ENCODE measurements around the gene ACTL7A.

Gene ACTL7A

DNA sequence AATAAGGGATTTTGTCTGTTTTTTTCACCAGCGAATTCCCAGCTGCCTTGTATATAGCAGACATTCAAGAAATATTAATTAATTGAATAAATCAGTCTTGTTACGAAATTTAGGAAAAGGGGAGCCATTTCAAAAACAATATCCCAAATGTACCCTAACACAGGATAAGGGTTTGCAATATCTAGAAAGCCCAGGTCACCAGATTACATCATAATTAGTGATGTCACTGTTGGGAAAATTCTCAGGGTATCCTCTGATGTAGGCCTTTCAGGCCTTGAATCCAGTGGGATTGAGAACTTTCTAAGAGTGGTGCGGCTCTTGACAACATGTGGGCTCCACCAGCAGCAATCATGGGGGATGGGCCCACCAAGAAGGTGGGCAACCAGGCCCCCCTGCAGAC lies at the start of gene ACTL7A:
Gene ACTL7A, plus strand, starts transcription at position 270 of the 400 bp plus-strand sequence. Its CDS starts 57 bp downstream, at position 327.
- POLR2A ChIA-PET, result no interaction called here
- DNase-seq (ENCODE audit: extremely low spot score), result no peak
- CTCF ChIA-PET, result no interaction called here
- TF ChIP-seq SUZ12 (IDR thresholded peaks at IDR 0.05) (no peak), PKNOX1 (IDR thresholded peaks at IDR 0.05) (no peak), SP1 (IDR thresholded peaks at IDR 0.05) (no peak), L3MBTL2 (conservative IDR thresholded peaks at IDR 0.05) (no peak), BHLHE40 (IDR thresholded peaks at IDR 0.05; ENCODE audit: borderline replicate concordance) (no peak), ELF4 (IDR thresholded peaks at IDR 0.05) (no peak)

DNA sequence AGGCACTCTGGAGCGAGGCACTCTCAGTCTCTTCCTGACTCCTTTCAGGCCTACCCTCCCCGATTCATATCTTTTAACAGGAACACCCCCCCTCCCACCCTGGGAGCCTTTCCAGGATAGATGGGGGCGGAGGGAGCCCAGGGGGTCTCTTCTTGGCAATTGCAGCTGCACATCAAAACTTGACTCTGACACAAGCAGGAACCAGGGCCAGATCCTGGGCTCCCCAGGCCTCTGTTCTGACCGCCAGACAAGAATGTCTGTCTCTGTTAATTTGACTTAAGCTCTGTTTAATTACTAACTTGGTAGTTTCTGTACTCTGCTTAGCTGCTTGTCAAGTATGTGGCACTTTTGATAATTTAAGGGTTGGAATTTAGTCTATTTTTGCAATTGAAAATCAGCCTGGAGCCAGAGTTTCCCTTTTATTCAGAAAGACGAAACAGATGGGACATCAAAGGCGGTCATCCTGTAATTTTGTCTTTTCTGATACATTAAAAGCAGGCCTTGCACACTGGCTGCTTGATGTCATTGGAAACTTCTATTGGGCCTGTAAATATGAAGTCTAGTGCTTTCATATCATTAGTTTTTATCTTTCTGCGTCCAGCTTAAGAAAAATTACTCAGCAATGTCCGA lies 49.6 kb upstream of the ACTL7A start:
- CTCF ChIA-PET, result interaction anchor here (0.7 kb wide), 1 partner anchor 109 kb away, joined by 3 read pairs; no protein-coding TSS in a partner anchor
- POLR2A ChIA-PET, result no interaction called here
- no peak for DNase-seq (ENCODE audit: extremely low spot score)
- no peak for TF ChIP-seq SUZ12 (IDR thresholded peaks at IDR 0.05)

- ChIA-PET CTCF (interaction anchor here (0.5 to 0.6 kb wide), 2 partner anchors 12 to 1048 kb away, joined by 3 to 7 read pairs; no protein-coding TSS in a partner anchor), POLR2A (no interaction called here)
- TF ChIP-seq ELF4 (IDR thresholded peaks at IDR 0.05), result no peak
- no peak for TF ChIP-seq SP1 (IDR thresholded peaks at IDR 0.05)
- no peak for TF ChIP-seq HDGF (IDR thresholded peaks at IDR 0.05; ENCODE audit: borderline replicate concordance)
- TF ChIP-seq FOXK2 (IDR thresholded peaks at IDR 0.05), result no peak
- TF ChIP-seq ARNT (IDR thresholded peaks at IDR 0.05), result no peak
- DNase-seq (ENCODE audit: extremely low spot score), result no peak
These were observed 48.0 kb upstream of the ACTL7A start for GRCh38 chr9:108813951-108814601.

GRCh38 chr9:108815156-108815555 lies 46.9 kb upstream of the ACTL7A start:
- no peak for DNase-seq (ENCODE audit: extremely low spot score)
- TF ChIP-seq FOXA1 (IDR thresholded peaks at IDR 0.05) (no peak), ARNT (IDR thresholded peaks at IDR 0.05) (no peak), L3MBTL2 (conservative IDR thresholded peaks at IDR 0.05) (no peak), LEF1 (IDR thresholded peaks at IDR 0.05; ENCODE audit: borderline replicate concordance) (no peak), CTBP1 (IDR thresholded peaks at IDR 0.05; ENCODE audit: borderline replicate concordance) (no peak), SP1 (IDR thresholded peaks at IDR 0.05) (no peak), SUZ12 (IDR thresholded peaks at IDR 0.05) (no peak)
- ChIA-PET POLR2A (no interaction called here), CTCF (no interaction called here)

GRCh38 chr9:108816037-108816436 lies 46.0 kb upstream of the ACTL7A start:
- TF ChIP-seq LEF1 (IDR thresholded peaks at IDR 0.05; ENCODE audit: borderline replicate concordance) (no peak), L3MBTL2 (conservative IDR thresholded peaks at IDR 0.05) (no peak), ARNT (IDR thresholded peaks at IDR 0.05) (no peak), NFRKB (IDR thresholded peaks at IDR 0.05) (no peak), ELF4 (IDR thresholded peaks at IDR 0.05) (no peak), PKNOX1 (IDR thresholded peaks at IDR 0.05) (no peak), SUZ12 (IDR thresholded peaks at IDR 0.05) (no peak), FOXM1 (IDR thresholded peaks at IDR 0.05; ENCODE audit: borderline replicate concordance) (no peak), FOXA1 (IDR thresholded peaks at IDR 0.05) (no peak), HDGF (IDR thresholded peaks at IDR 0.05; ENCODE audit: borderline replicate concordance) (no peak), ZNF384 (IDR thresholded peaks at IDR 0.05) (no peak), SP1 (IDR thresholded peaks at IDR 0.05) (no peak), CTBP1 (IDR thresholded peaks at IDR 0.05; ENCODE audit: borderline replicate concordance) (no peak), BHLHE40 (IDR thresholded peaks at IDR 0.05; ENCODE audit: borderline replicate concordance) (no peak), FOXK2 (IDR thresholded peaks at IDR 0.05) (no peak), TARDBP (IDR thresholded peaks at IDR 0.05) (no peak)
- ChIA-PET CTCF (interaction anchor here (0.7 kb wide), 1 partner anchor 233 kb away, joined by 6 read pairs; no protein-coding TSS in a partner anchor), POLR2A (no interaction called here)
- no peak for DNase-seq (ENCODE audit: extremely low spot score)

DNA sequence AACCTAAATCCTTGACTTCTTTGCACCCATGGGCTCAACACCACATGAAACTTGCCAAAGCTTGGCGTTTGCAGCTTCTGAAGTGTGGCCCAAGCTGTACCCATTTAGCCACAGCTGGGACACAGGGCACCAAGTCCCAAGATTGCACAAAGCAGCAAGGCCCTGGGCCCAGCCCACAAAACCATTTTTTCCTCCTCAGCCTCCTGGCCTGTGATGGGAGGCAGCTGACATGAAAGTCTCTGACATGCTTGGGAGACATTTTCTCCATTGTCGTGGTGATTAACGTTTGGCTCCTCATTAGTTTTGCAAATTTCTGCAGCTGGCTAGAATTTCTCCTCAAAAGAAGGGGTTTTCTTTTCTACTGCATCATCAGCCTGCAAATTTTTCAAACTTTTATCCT lies 38.2 kb upstream of the ACTL7A start:
- TF ChIP-seq SP1 (IDR thresholded peaks at IDR 0.05), result no peak
- POLR2A ChIA-PET, result no interaction called here
- DNase-seq (ENCODE audit: extremely low spot score), result no peak
- CTCF ChIA-PET, result no interaction called here

DNA sequence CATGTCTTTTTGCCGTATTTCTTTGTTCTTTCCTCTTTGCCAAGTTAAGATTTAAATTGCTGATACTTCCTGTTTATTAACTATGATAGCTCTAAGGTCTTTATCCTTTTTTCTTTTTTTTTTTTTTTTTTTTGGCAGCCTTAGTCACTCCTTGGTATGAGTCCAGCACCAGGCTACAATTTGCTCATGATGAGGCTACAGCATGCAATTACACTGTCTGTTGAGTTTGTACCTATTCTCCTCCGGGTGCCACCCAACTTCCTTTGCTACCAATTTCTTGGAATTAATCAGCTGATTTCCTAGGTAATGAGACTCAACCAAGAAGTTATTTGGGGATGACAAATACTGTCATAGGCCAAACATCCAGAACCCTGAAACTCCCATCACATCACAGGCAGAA lies 31.8 kb upstream of the ACTL7A start:
- CTCF ChIA-PET, result no interaction called here
- no peak for DNase-seq (ENCODE audit: extremely low spot score)
- TF ChIP-seq TARDBP (IDR thresholded peaks at IDR 0.05) (no peak), FOXA1 (IDR thresholded peaks at IDR 0.05) (no peak), ARNT (IDR thresholded peaks at IDR 0.05) (no peak), BHLHE40 (IDR thresholded peaks at IDR 0.05; ENCODE audit: borderline replicate concordance) (no peak)
- POLR2A ChIA-PET, result interaction anchor here (1.3 kb wide), 1 partner anchor 15 kb away, joined by 3 read pairs; no protein-coding TSS in a partner anchor

All from HEK293T (cell line).